GM23338 (cell line): ENCODE measurements around the gene NPHP3. TPM values are rescaled to one million over a fixed set of nuclear protein-coding genes. Genes with fewer than 3 reads are reported as not detected.

Experiments
- ATAC-seq: fragments of 200-7000 bp; cut with Tn5 transposase; 3 replicates; pipeline ENCODE4 v1.9.1; 2020
- DNase-seq: peaks from one replicate; pipeline ENCODE4 v3.0.0-alpha.2; 2015; ENCODE audit warnings: low spot score
- H2AFZ ChIP-seq: fragments of 200-600 bp; sonication (generic); 2 replicates; pipeline ENCODE4 v1.8.0; 2016; ENCODE audit warnings: antibody characterized with exemption, mild to moderate bottlenecking, moderate library complexity
- H3F3A ChIP-seq: fragments of 200-600 bp; sonication (generic); replicated peaks from 2 replicates; pipeline ENCODE4 v1.8.0; 2017; ENCODE audit warnings: antibody characterized with exemption, mixed run types, low read depth
- H3K27ac ChIP-seq: fragments of 200-600 bp; sonication (generic); 2 replicates; pipeline ENCODE4 v1.6.1; 2016; ENCODE audit warnings: low read depth
- H3K27me3 ChIP-seq: fragments of 200-600 bp; sonication (generic); 2 replicates; pipeline ENCODE4 v1.8.0; 2016; ENCODE audit warnings: mild to moderate bottlenecking, mixed run types, moderate library complexity; ENCODE audit not compliant: insufficient read depth
- H3K36me3 ChIP-seq: fragments of 200-600 bp; sonication (generic); 2 replicates; pipeline ENCODE4 v1.8.0; 2016; ENCODE audit warnings: mild to moderate bottlenecking; ENCODE audit not compliant: insufficient read depth
- H3K4me1 ChIP-seq: fragments of 200-600 bp; sonication (generic); 2 replicates; pipeline ENCODE4 v1.8.0; 2016; ENCODE audit warnings: mild to moderate bottlenecking, moderate library complexity; ENCODE audit not compliant: insufficient read depth
- H3K4me2 ChIP-seq: fragments of 200-600 bp; sonication (generic); 2 replicates; pipeline ENCODE4 v1.7.1; 2017; ENCODE audit warnings: mixed run types
- H3K4me3 ChIP-seq: fragments of 200-600 bp; sonication (generic); 2 replicates; pipeline ENCODE4 v1.6.1; 2016; ENCODE audit warnings: mixed run types
- H3K79me2 ChIP-seq: fragments of 200-600 bp; sonication (generic); replicated peaks from 2 replicates; pipeline ENCODE4 v1.8.0; 2017; ENCODE audit warnings: mild to moderate bottlenecking; ENCODE audit not compliant: insufficient read depth
- H3K9me2 ChIP-seq: fragments of 200-600 bp; sonication (generic); 2 replicates; pipeline ENCODE4 v1.8.0; 2017; ENCODE audit not compliant: insufficient read depth
- H4K20me1 ChIP-seq: fragments of 200-600 bp; sonication (generic); replicated peaks from 2 replicates; pipeline ENCODE4 v1.8.0; 2017; ENCODE audit warnings: mild to moderate bottlenecking; ENCODE audit not compliant: insufficient read depth
- H3K27ac Mint-ChIP-seq: 2 replicates; pipeline ENCODE4 v1.8.0; 2020; ENCODE audit warnings: inconsistent platforms, mild to moderate bottlenecking, moderate library complexity, mixed read lengths
- H3K27me3 Mint-ChIP-seq: 3 replicates; pipeline ENCODE4 v1.8.0; 2022; ENCODE audit warnings: low read depth, mild to moderate bottlenecking, moderate library complexity, mixed read lengths, inconsistent platforms; ENCODE audit not compliant: insufficient read depth, poor library complexity
- H3K36me3 Mint-ChIP-seq: 3 replicates; pipeline ENCODE4 v1.8.0; 2021; ENCODE audit warnings: low read depth, mild to moderate bottlenecking, inconsistent platforms, moderate library complexity, mixed read lengths
- H3K4me1 Mint-ChIP-seq: 3 replicates; pipeline ENCODE4 v1.8.0; 2020; ENCODE audit warnings: mild to moderate bottlenecking, inconsistent platforms, mixed read lengths
- H3K4me3 Mint-ChIP-seq: 3 replicates; pipeline ENCODE4 v1.8.0; 2021; ENCODE audit warnings: moderate library complexity, mild to moderate bottlenecking, inconsistent platforms, mixed read lengths
- H3K9me3 Mint-ChIP-seq: 3 replicates; pipeline ENCODE4 v1.8.0; 2020; ENCODE audit warnings: moderate library complexity, mild to moderate bottlenecking, inconsistent platforms, mixed read lengths
- CREB1 ChIP-seq: fragments of 250-450 bp; sonication (Bioruptor Pico); IDR thresholded peaks from 2 replicates; pipeline ENCODE4 v1.5.0; 2020; ENCODE audit warnings: low read depth, mild to moderate bottlenecking, moderate library complexity
- CTCF ChIP-seq, 2 experiments: fragments of 200-600 bp in 1 of 2; sonication (generic) in 1 of 2; conservative IDR thresholded peaks; 2 replicates each; pipeline versions ENCODE4 v1.5.1 to v1.6.1; 2016 to 2017; ENCODE audit warnings: antibody characterized with exemption in 2 of 2, low read depth in 2 of 2, mild to moderate bottlenecking in 2 of 2, moderate library complexity in 1 of 2
- EZH2 ChIP-seq: fragments of 200-600 bp; sonication (generic); IDR thresholded peaks from one replicate; pipeline ENCODE4 v1.8.0; 2017; ENCODE audit warnings: antibody characterized with exemption, mild to moderate bottlenecking, low read depth; ENCODE audit not compliant: unreplicated experiment
- EZH2phosphoT487 ChIP-seq: fragments of 200-600 bp; sonication (generic); IDR thresholded peaks from one replicate; pipeline ENCODE4 v1.8.1; 2018; ENCODE audit warnings: antibody characterized with exemption; ENCODE audit not compliant: unreplicated experiment
- JUNB ChIP-seq: IDR thresholded peaks from one replicate; pipeline ENCODE4 v1.6.1; 2016; ENCODE audit warnings: antibody characterized with exemption; ENCODE audit not compliant: unreplicated experiment
- NANOG ChIP-seq: IDR thresholded peaks from 2 replicates; pipeline ENCODE4 v1.6.1; 2016; ENCODE audit warnings: antibody characterized with exemption, borderline replicate concordance
- POLR2AphosphoS5 ChIP-seq: IDR thresholded peaks from 2 replicates; pipeline ENCODE4 v1.6.1; 2016; ENCODE audit warnings: antibody characterized with exemption, low read depth
- STAT1 ChIP-seq: IDR thresholded peaks from one replicate; pipeline ENCODE4 v1.6.1; 2016; ENCODE audit warnings: antibody characterized with exemption; ENCODE audit not compliant: unreplicated experiment
- ZNF114 ChIP-seq: fragments of 250-450 bp; sonication (Bioruptor Pico); IDR thresholded peaks from 2 replicates; pipeline ENCODE4 v1.5.0; 2020; ENCODE audit warnings: mild to moderate bottlenecking, moderate library complexity
- ZNF331 ChIP-seq: fragments of 250-450 bp; sonication (Bioruptor Pico); IDR thresholded peaks from 2 replicates; pipeline ENCODE4 v1.5.0; 2020; ENCODE audit warnings: low read depth, mild to moderate bottlenecking, moderate library complexity
- ZNF462 ChIP-seq: fragments of 250-450 bp; sonication (Bioruptor Pico); IDR thresholded peaks from 2 replicates; pipeline ENCODE4 v1.5.0; 2020; ENCODE audit warnings: mild to moderate bottlenecking, moderate library complexity
- polyA plus RNA-seq: library from polyadenylated mRNA; unstranded; fragments of >200 nt; fragmentation: Nextera tagmentation; extraction: Ambion mirVana; gene quantifications from 2 replicates; pipeline ENCODE4 v1.2.1, GENCODE V29; 2016
- total RNA-seq: library from RNA; depleted of rRNA; stranded (reverse); fragments of >200 nt; shearing (Covaris generic); gene quantifications from 2 replicates; pipeline ENCODE4 v1.2.3, GENCODE V29; 2014
- TF ChIP-seq, protein P1 (sequence below): IDR thresholded peaks from one replicate; pipeline ENCODE4 v1.6.1; 2018; ENCODE audit warnings: antibody characterized with exemption; ENCODE audit not compliant: unreplicated experiment
- TF ChIP-seq, protein P2 (sequence below): IDR thresholded peaks from 2 replicates; pipeline ENCODE4 v1.6.1; 2016; ENCODE audit warnings: antibody characterized with exemption

Gene NPHP3
- total and polyA plus RNA-seq, 2 experiments from 2014 or later = 8.4 to 12.0 TPM

- Histone ChIP-seq H3K4me1 (no peaks in the 10 kb centered on the region), H3F3A (no peaks in the 10 kb centered on the region), H3K27me3 (no peaks in the 10 kb centered on the region), H3K27ac (no peak overlapping the region), H3K79me2 (no peaks in the 10 kb centered on the region), H2AFZ (no peak overlapping the region), H3K36me3 (no peaks in the 10 kb centered on the region), H3K4me2 (no peak overlapping the region), H3K9me2 (no peaks in the 10 kb centered on the region), H3K4me3 (no peak overlapping the region), H4K20me1 (no peaks in the 10 kb centered on the region)
- H3K4me3 Mint-ChIP-seq = no peak overlapping the region
- H3K9me3 Mint-ChIP-seq = no peaks in the 10 kb centered on the region
- no peak for ATAC-seq
- H3K27ac Mint-ChIP-seq = no peak overlapping the region
- DNase-seq = no peak
- TF ChIP-seq, protein P1, sequence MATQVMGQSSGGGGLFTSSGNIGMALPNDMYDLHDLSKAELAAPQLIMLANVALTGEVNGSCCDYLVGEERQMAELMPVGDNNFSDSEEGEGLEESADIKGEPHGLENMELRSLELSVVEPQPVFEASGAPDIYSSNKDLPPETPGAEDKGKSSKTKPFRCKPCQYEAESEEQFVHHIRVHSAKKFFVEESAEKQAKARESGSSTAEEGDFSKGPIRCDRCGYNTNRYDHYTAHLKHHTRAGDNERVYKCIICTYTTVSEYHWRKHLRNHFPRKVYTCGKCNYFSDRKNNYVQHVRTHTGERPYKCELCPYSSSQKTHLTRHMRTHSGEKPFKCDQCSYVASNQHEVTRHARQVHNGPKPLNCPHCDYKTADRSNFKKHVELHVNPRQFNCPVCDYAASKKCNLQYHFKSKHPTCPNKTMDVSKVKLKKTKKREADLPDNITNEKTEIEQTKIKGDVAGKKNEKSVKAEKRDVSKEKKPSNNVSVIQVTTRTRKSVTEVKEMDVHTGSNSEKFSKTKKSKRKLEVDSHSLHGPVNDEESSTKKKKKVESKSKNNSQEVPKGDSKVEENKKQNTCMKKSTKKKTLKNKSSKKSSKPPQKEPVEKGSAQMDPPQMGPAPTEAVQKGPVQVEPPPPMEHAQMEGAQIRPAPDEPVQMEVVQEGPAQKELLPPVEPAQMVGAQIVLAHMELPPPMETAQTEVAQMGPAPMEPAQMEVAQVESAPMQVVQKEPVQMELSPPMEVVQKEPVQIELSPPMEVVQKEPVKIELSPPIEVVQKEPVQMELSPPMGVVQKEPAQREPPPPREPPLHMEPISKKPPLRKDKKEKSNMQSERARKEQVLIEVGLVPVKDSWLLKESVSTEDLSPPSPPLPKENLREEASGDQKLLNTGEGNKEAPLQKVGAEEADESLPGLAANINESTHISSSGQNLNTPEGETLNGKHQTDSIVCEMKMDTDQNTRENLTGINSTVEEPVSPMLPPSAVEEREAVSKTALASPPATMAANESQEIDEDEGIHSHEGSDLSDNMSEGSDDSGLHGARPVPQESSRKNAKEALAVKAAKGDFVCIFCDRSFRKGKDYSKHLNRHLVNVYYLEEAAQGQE = no peak
- TF ChIP-seq JUNB (no peak), EZH2phosphoT487 (no peak), STAT1 (no peak), ZNF331 (CRISPR knock-in tag) (no peak), ZNF114 (no peak), NANOG (no peak), CTCF (conservative IDR thresholded peaks at IDR 0.05; ENCODE audit: low read depth in 2 of 2) (no peak), POLR2AphosphoS5 (no peak), ZNF462 (CRISPR knock-in tag) (no peak), CREB1 (CRISPR knock-in tag) (no peak), EZH2 (no peak)
- TF ChIP-seq, protein P2, sequence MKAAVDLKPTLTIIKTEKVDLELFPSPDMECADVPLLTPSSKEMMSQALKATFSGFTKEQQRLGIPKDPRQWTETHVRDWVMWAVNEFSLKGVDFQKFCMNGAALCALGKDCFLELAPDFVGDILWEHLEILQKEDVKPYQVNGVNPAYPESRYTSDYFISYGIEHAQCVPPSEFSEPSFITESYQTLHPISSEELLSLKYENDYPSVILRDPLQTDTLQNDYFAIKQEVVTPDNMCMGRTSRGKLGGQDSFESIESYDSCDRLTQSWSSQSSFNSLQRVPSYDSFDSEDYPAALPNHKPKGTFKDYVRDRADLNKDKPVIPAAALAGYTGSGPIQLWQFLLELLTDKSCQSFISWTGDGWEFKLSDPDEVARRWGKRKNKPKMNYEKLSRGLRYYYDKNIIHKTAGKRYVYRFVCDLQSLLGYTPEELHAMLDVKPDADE = no peak
- H3K36me3 Mint-ChIP-seq = peaks cover 10% of the 10 kb centered on the region; the same call in 2 of the 3 replicates
- H3K27me3 Mint-ChIP-seq = no peaks in the 10 kb centered on the region
- H3K4me1 Mint-ChIP-seq = no peaks in the 10 kb centered on the region
Measured at GRCh38 chr3:132713977-132714727, 8.1 kb downstream of the NPHP3 start.
